ENCODE data around the gene MISFA.

MISFA gene

DNA sequence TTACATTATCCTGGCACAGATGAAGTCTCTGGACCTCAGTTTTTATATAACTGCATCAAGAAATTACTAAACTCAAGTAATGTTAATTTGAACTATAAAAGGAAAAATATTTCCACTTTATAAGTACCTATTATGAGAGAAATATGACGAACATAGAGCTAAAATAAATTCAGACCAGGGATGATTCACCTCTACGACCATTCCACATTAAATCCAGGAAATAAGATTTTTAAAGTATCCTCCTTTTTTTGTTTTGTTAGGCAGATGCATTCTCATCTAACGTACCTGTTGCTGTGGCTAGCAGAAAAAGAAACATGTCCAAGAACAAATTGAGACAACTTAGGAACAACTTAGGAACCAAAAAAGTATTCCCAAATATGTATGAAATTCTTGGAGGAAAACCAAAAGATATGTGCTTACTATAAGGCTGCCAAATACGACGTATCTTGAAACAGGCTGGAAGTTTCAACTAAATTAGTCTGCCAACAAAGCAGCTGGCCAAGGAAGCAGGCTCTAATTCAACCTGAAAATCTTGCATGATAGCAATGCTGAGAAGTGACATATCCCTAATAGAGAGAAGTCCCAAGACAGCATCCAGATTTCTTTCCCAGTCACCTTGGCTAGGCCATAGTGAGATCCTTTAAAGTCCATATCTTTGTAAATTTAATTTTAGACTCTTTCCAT lies 18.9 kb downstream of the MISFA start:
- no peak for DNase-seq

DNA sequence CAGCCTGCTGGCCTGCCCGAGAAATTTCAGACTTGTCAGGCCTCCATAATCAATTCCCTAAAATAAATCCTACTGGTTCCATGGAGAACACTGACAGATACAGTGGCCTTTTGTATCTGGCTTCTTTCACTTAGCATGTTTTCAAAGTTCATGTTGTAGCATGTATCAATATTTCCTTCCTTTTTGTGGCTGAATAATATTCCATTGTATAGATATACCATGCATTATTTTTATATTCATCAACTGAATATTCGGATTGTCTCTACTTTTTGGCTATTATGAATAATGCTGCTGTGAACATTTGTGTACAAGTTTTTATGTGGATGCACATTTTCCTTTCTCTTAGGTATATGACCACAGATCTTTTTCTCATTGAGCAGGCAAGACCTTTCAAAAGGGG lies 24.1 kb downstream of the MISFA start:
- DNase-seq: no peak

DNA sequence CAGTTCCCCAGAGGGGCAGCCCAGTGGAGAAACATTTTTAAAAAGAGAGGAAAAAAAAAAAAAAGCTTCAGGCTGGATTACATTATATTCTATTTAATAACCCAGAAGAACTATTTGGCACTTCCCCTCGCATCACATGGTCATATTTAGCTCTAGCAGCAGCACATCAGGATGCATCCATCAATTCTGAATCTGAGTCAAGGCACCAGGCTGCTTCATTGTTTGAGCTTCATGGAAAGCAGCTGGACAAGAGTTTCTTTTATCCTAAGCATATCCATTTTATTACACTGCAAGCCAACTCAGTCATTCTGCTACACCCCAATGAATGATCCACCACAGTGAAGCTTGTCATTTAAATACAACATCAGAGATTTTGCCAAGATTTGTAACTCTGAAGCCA lies 24.6 kb downstream of the MISFA start:
- DNase-seq: no peak

DNA sequence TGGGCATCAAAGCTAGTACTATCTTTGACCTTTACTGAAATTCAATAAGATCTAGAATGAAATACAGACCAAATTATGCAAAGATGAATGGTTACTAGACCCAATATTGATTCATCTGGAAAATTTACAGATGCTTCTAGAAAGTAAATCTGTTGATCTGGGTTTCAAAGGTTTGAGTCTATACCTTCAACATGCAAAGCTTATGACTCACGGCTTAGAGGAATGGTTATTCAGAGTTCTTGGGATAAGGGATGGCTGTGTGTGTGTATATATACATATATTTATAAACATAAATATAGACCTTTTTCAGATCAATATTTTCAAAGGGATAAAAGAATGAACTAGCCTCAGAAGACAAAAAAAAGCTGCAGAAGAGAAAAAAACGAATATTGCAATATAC lies 33.3 kb downstream of the MISFA start:
- no peak for DNase-seq

DNA sequence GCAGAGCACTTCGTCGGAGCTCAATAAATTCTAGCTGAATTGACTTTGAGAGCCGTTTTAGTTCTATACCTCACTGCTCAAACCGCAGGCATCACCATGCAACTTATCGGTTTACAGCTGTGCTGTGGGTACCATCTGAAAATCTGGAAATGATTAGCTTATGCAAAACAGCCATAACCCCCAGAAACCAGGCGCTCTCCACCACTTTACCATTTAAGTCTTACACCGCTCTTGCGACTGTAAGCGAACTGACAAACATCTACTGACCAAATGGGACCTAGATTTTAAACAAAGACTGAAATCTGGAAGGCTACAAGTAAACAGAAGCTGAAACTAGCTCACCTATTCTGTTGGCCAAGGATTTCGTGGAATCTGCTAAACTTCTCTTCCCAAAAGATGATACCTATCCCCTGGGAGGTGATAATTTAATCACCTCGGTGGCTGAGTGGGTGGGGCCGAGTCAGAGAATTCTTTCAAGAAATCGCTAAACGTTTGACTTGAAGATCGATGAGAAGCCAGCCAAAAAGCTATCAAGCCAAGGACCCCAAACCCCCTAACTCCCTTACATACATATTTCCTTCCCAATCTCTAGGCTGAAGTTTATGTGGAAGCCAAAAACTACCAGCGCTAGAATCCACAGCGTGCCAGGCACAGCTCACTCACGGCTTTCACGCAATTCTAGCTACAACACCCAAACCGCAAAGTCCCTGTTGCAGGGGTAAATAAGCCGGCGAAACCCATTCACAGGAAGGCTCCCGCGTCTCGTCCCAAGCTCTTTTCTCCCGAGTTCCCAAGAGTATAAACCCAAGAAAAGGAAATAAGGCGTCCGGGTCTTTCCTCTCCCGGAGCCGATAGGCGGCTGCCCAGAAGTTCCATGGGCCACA lies 33.9 kb downstream of the MISFA start:
- DNase-seq: peak in 1 of 6 experiments; percentile 18

DNA sequence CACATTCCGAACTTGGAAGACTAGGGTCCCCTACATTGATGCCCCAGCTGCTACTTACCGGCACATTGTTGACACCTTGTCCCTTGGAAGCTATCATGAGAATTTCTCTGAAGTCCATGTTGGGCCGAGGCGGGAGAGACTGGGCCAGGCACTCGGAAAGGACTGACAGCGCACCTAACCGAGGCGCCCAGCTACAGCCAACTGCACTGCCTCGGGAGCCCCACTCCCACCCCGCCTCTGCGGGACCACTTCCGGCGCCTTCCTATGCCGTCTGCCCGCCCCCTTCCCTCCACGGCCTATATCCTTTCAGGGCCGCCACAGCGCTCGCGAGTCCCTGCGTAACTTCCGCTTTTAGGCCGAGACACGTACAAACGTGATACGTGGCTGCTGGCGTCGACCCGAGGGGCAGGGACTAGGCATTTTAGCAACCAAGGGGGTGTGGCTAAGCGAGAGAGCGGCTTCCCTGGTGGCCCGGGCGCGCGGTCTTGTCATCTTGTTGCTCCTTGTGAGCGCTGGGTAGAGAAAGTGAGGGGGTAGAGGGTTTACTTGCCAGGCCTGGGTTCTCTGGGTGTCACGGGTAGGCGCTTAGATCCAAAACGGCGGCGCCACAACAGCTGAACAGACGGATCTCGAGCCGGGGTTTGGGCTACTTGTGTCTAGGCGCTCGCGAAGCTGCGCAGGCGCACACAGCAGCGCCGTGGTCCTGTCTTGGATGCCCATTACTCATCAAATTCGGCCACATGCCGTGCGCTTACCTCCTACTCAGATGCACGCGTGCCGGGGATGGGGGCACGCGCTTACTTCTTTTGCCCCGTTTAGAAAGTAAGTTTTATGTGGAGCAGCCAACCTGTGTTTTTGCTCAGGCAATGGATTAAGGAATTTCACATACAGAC lies 34.8 kb downstream of the MISFA start, which contains the start of gene SPTY2D1:
SPTY2D1 (minus strand) TSS at position 203 of the 893 bp plus-strand sequence; CDS start at position 118, 85 bp downstream.
- DNase-seq: peak; percentile 91 to 98 (median 98)

DNA sequence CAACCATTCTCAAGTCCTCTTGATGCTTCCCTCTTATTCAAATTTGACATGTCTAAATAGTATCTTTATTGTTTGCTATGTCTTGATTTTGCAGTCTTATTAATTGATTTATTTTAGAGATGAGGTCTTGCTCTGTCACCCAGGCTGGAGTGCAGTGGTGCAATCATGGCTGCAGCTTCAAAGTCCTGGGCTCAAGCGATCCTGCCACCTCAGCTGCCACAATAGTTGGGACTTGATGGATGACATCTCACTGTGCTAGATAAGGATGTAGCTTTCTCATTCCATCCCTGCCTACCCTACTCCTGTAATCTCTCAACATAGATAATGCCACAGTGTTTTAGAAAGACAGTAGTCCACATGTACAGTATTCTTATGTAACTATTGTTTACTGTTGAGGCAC lies 42.1 kb downstream of the MISFA start:
- DNase-seq: no peak

DNA sequence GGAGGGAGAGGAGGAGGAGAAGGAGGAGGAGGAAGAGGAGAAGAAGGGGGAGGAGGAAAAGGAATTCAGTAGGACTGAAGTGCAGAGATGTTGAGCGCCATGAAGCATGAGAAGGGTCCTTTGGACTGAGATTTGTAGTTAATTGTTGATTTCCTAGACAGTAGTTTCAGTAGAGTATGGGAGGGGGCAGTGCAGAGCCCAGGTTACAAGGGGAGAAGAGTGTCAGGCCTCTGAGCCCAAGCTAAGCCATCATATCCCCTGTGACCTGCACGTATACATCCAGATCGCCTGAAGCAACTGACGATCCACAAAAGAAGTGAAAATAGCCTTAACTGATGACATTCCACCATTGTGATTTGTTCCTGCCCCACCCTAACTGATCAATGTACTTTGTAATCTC lies 43.4 kb downstream of the MISFA start:
- DNase-seq: peak in 1 of 6 experiments; percentile 4

DNA sequence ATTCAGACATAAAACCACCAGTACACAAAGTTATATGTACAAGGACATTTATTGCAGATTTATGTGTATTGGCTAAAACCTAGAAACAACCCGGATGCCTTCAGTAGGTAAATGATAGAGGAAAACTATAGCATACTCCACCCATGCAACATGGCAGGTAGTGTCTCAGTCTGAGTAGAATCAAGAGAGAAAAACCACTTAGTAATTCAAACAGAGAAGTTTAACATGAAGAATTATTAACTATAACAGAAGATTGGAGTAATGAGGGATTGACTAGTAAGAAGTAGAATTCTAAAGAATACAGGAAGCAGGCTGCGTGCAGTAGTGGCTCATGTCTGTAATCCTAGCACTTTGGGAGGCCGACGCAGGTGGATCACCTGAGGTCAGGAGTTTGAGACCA lies 50.8 kb downstream of the MISFA start:
- DNase-seq: no peak

DNA sequence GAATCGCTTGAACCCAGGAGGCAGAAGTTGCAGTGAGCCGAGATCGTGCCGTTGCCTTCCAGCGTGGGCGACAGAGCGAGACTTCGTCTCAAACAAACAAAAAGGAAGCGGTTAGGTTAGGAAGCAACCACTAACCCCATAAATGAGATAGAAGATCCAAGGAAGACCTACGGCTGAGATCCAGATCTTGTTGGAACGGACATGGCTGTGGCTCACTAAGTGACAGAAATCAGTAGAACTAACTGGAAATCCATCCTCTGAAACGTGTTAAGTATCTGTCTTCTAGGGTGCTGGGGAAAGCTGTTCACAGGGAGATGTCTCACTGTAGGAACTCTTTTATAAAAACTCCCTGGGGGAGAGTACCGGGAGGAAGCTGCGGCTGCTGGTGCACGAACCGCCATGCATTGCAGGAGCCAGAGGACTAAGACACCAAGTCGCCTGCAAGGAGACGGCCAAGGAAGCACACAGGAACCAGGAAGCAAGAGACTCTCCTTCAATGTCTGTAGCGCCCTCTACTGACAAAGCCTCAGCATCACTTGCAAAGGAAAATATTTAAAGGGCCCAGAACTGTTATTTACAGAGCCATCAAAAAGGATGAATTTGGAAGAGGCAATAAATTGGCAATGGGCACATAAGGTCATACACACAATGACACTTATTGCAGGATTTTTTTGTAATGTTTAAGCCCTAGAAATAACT lies 51.4 kb downstream of the MISFA start:
- peak in 2 of 6 experiments; percentile 16 to 18 for DNase-seq

All from stimulated activated naive CD4-positive, alpha-beta T cell (primary cell).